NT2/D1 (cell line): ENCODE data around the gene PRDX3.

Experiments used
- SUZ12 ChIP-seq: IDR thresholded peaks from 2 replicates; pipeline ENCODE4 v1.6.1; 2011; ENCODE audit not compliant: insufficient read length, insufficient read depth; ENCODE audit errors: extremely low read depth
- YY1 ChIP-seq: IDR thresholded peaks from 2 replicates; pipeline ENCODE4 v1.6.1; 2011; ENCODE audit not compliant: insufficient read length, insufficient read depth
- ZNF274 ChIP-seq: IDR thresholded peaks from 2 replicates; pipeline ENCODE4 v1.6.1; 2011; ENCODE audit warnings: mild to moderate bottlenecking, low read depth, low read length

DNA sequence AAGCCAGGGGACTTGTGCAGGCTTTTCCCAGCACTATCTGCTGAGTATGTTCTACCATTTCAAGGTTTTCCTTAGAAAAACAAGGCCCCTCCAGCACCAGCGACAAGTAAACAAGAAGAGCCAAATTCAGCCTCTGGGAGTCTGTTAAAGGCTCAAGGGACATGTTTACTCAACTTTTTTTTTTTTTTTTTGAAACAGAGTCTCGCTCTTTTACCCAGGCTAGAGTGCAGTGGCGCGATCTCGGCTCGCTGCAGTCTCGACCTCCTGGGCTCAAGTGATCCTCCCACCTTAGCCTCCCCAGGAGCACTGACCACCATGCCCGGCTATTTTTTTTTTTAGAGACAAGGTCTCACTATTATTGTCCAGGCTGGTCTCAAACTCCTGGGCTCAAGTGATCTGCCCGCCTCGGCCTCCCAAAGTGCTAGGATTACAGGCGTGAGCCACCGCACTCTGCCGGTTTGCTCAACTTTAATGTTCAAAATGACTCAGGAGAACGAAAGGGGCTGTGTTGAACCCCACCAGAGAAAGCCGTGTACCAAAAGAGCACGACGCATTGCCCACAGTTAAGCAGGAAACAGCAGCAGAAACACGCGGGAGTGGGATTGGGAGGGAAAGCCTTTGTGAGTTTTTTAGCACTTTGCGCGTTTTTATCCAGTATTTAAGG lies 772 bp downstream of the PRDX3 start:
- no peak for TF ChIP-seq ZNF274
- TF ChIP-seq SUZ12 = no peak
- TF ChIP-seq YY1 = no peak
